Measurements from ENCODE around the gene SORCS3. TPM values are rescaled to one million over a fixed set of nuclear protein-coding genes. Genes with fewer than 3 reads are reported as not detected.

SORCS3 gene
- total RNA-seq, 3 donors from 2014 or later: 0.60 TPM; not detected in 2

GRCh38 chr10:104906112-104906511 lies 265.0 kb downstream of the SORCS3 start:
- no peaks in the 10 kb centered on the region for H3K9me3 ChIP-seq
- intact Hi-C loops (cut with DNase I, micrococcal nuclease): no loop called here
- ATAC-seq (no peak), DNase-seq (no peak)
- H3K4me3 ChIP-seq: no peak overlapping the region
- no peaks in the 10 kb centered on the region for H3K36me3 ChIP-seq (ENCODE audit: low read depth)
- H3K4me1 ChIP-seq (ENCODE audit: low read depth): no peaks in the 10 kb centered on the region
- TF ChIP-seq, protein P1, sequence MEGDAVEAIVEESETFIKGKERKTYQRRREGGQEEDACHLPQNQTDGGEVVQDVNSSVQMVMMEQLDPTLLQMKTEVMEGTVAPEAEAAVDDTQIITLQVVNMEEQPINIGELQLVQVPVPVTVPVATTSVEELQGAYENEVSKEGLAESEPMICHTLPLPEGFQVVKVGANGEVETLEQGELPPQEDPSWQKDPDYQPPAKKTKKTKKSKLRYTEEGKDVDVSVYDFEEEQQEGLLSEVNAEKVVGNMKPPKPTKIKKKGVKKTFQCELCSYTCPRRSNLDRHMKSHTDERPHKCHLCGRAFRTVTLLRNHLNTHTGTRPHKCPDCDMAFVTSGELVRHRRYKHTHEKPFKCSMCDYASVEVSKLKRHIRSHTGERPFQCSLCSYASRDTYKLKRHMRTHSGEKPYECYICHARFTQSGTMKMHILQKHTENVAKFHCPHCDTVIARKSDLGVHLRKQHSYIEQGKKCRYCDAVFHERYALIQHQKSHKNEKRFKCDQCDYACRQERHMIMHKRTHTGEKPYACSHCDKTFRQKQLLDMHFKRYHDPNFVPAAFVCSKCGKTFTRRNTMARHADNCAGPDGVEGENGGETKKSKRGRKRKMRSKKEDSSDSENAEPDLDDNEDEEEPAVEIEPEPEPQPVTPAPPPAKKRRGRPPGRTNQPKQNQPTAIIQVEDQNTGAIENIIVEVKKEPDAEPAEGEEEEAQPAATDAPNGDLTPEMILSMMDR (IDR thresholded peaks at IDR 0.05): no peak

- DNase-seq (no peak), ATAC-seq (no peak)
- Histone ChIP-seq H3K4me1 (ENCODE audit: low read depth) (no peaks in the 10 kb centered on the region), H3K4me3 (no peak overlapping the region), H3K9me3 (no peaks in the 10 kb centered on the region), H3K36me3 (ENCODE audit: low read depth) (no peaks in the 10 kb centered on the region)
- intact Hi-C loops (cut with DNase I, micrococcal nuclease): no loop called here
- TF ChIP-seq, protein P1 (IDR thresholded peaks at IDR 0.05): no peak
These were observed 266.4 kb downstream of the SORCS3 start for GRCh38 chr10:104907521-104907920.

- no peaks in the 10 kb centered on the region for H3K9me3 ChIP-seq
- no peaks in the 10 kb centered on the region for H3K4me1 ChIP-seq (ENCODE audit: low read depth)
- TF ChIP-seq, protein P1 (IDR thresholded peaks at IDR 0.05): no peak
- no peaks in the 10 kb centered on the region for H3K36me3 ChIP-seq (ENCODE audit: low read depth)
- intact Hi-C loops (cut with DNase I, micrococcal nuclease): no loop called here
- DNase-seq: no peak
- H3K4me3 ChIP-seq: no peak overlapping the region
- ATAC-seq: no peak
These were observed 267.5 kb downstream of the SORCS3 start for GRCh38 chr10:104908581-104908980.

DNA sequence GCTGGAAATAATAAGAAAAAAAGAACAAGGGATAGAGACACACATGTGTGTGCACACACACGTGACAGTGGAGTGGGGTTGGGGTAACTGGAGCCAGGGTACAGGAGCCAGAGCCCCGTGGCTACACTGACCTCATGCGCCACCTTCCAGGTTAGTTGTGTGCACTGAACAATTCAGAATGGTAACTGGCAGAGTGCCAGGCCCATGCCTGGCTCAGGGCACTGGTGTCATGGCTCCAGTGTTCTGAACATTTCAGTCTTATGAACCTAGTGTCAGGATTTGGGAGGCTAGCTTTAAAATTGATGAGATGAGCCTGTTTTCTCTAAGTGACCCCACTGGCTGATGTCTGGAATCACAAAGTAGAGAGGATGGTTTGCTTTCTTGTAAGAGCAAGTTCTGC lies 269.6 kb downstream of the SORCS3 start:
- Histone ChIP-seq H3K36me3 (ENCODE audit: low read depth) (no peaks in the 10 kb centered on the region), H3K4me1 (ENCODE audit: low read depth) (no peaks in the 10 kb centered on the region), H3K9me3 (no peaks in the 10 kb centered on the region), H3K4me3 (no peak overlapping the region)
- ATAC-seq: no peak
- DNase-seq: no peak
- TF ChIP-seq, protein P1 (IDR thresholded peaks at IDR 0.05): no peak
- intact Hi-C loops (cut with DNase I, micrococcal nuclease): no loop called here

- Histone ChIP-seq H3K36me3 (ENCODE audit: low read depth) (no peaks in the 10 kb centered on the region), H3K9me3 (no peaks in the 10 kb centered on the region), H3K4me1 (ENCODE audit: low read depth) (no peaks in the 10 kb centered on the region), H3K4me3 (no peak overlapping the region)
- no peak for ATAC-seq
- DNase-seq: no peak
- TF ChIP-seq, protein P1 (IDR thresholded peaks at IDR 0.05): no peak
- intact Hi-C loops (cut with DNase I, micrococcal nuclease): no loop called here
These were observed 272.3 kb downstream of the SORCS3 start for GRCh38 chr10:104913390-104913789.

DNA sequence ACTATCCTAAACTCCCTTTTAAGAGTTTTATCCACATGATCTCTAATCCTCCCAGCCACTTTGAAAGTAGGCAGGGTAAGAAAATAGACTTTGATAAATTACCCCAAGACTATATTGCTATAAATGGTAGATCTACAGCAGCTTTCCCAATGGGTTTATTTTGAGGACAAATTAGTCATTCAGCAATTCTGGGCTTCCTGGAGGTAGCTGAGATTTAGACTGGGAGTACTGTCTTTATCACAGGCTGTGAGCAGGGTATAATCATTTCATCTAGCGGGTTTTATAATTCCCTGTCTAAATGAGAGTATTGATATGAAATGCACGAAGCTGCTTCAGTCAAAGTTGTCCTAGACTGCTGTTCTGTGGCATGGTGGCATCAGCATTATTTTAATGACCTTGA lies 279.4 kb downstream of the SORCS3 start:
- Histone ChIP-seq H3K9me3 (no peaks in the 10 kb centered on the region), H3K4me1 (ENCODE audit: low read depth) (no peaks in the 10 kb centered on the region), H3K36me3 (ENCODE audit: low read depth) (no peaks in the 10 kb centered on the region), H3K4me3 (no peak overlapping the region)
- DNase-seq (no peak), ATAC-seq (no peak)
- TF ChIP-seq, protein P1 (IDR thresholded peaks at IDR 0.05): no peak
- intact Hi-C loops (cut with DNase I, micrococcal nuclease): no loop called here
